Activated T-cell treated with anti-CD3 and anti-CD28 coated beads for 48 hours (primary cell): Measurements from ENCODE around the gene MAML1.
"Not testable (repeated sequence)": the region's sequence is repeated elsewhere in the genome, so short reads cannot be mapped to it uniquely, and the experiment has no call there.

Source experiments
- DNase-seq: peaks from one replicate; pipeline ENCODE4 v3.0.0-alpha.2; 2020; ENCODE audit warnings: low read depth

Gene MAML1

GRCh38 chr5:179732918-179733771 lies 523 bp downstream of the MAML1 start:
- DNase-seq: peak; percentile 43

GRCh38 chr5:179733772-179734126 lies 1.1 kb downstream of the MAML1 start:
- DNase-seq: no peak

GRCh38 chr5:179734536-179735164 lies 2.0 kb downstream of the MAML1 start:
- DNase-seq: no peak

- DNase-seq: no peak
Measured at GRCh38 chr5:179738742-179739141, 6.1 kb downstream of the MAML1 start.

GRCh38 chr5:179744106-179744505 lies 11.5 kb downstream of the MAML1 start:
- not testable (repeated sequence) for DNase-seq

GRCh38 chr5:179746872-179747271 lies 14.2 kb downstream of the MAML1 start:
- no peak for DNase-seq

- DNase-seq: no peak
Measured at GRCh38 chr5:179747811-179748210, 15.2 kb downstream of the MAML1 start.

GRCh38 chr5:179749857-179750508 lies 17.4 kb downstream of the MAML1 start:
- no peak for DNase-seq

GRCh38 chr5:179753971-179754370 lies 21.3 kb downstream of the MAML1 start:
- DNase-seq: no peak

- no peak for DNase-seq
Measured at GRCh38 chr5:179755022-179755421, 22.4 kb downstream of the MAML1 start.

- no peak for DNase-seq
Measured at GRCh38 chr5:179758955-179759354, 26.3 kb downstream of the MAML1 start.

GRCh38 chr5:179759581-179760551 lies 27.2 kb downstream of the MAML1 start:
- DNase-seq: peak; percentile 17

- no peak for DNase-seq
Measured at GRCh38 chr5:179762079-179762780, 29.6 kb downstream of the MAML1 start.

- DNase-seq: no peak
Measured at GRCh38 chr5:179762781-179763176, 30.2 kb downstream of the MAML1 start.

- DNase-seq: peak; percentile 17
Measured at GRCh38 chr5:179763215-179763945, 30.8 kb downstream of the MAML1 start.

GRCh38 chr5:179764056-179764455 lies 31.4 kb downstream of the MAML1 start:
- no peak for DNase-seq

GRCh38 chr5:179765400-179765799 lies 32.8 kb downstream of the MAML1 start:
- DNase-seq: no peak

GRCh38 chr5:179766021-179766725 lies 33.6 kb downstream of the MAML1 start:
- no peak for DNase-seq

- no peak for DNase-seq
Measured at GRCh38 chr5:179766726-179767455, 34.3 kb downstream of the MAML1 start.
